Fibroblast of villous mesenchyme (primary cell): ENCODE data around the gene CBLB. TPM values are rescaled to one million over a fixed set of nuclear protein-coding genes. Genes with fewer than 3 reads are reported as not detected.

Experiments used
- DNase-seq: peaks from one replicate; pipeline ENCODE4 v3.0.0-alpha.2; 2010; ENCODE audit warnings: low read depth
- H3K4me3 ChIP-seq: 2 replicates; pipeline ENCODE4 v1.5.1; 2011; ENCODE audit warnings: low read depth, mild to moderate bottlenecking, low read length
- CTCF ChIP-seq: IDR thresholded peaks from 2 replicates; pipeline ENCODE4 v1.5.1; 2012; ENCODE audit warnings: low read depth, mild to moderate bottlenecking, low read length; ENCODE audit not compliant: insufficient read depth
- total RNA-seq: library from RNA; depleted of rRNA; stranded (reverse); fragments of >200 nt; gene quantifications from 2 replicates; pipeline ENCODE4 v1.2.3, GENCODE V29; 2012

CBLB gene
- total RNA-seq, 1 donor, result 40.6 TPM

- no peak overlapping the region for H3K4me3 ChIP-seq
- DNase-seq, result no peak
- no peak for TF ChIP-seq CTCF
Measured at GRCh38 chr3:105786241-105786640, 82.6 kb downstream of the CBLB start.

- TF ChIP-seq CTCF, result no peak
- DNase-seq, result no peak
- H3K4me3 ChIP-seq, result no peak overlapping the region
Measured at GRCh38 chr3:105785803-105786202, 83.0 kb downstream of the CBLB start.

- DNase-seq, result no peak
- no peak for TF ChIP-seq CTCF
- H3K4me3 ChIP-seq, result no peak overlapping the region
Measured at GRCh38 chr3:105783631-105784030, 85.2 kb downstream of the CBLB start.

GRCh38 chr3:105781871-105782270, 86.9 kb downstream of the CBLB start:
- H3K4me3 ChIP-seq, result no peak overlapping the region
- DNase-seq, result peak; percentile 55
- no peak for TF ChIP-seq CTCF

GRCh38 chr3:105780107-105780506, 88.7 kb downstream of the CBLB start:
- peak; percentile 65 for DNase-seq
- TF ChIP-seq CTCF, result no peak
- no peak overlapping the region for H3K4me3 ChIP-seq

GRCh38 chr3:105775368-105775767, 93.4 kb downstream of the CBLB start:
- DNase-seq, result no peak
- TF ChIP-seq CTCF, result no peak
- H3K4me3 ChIP-seq, result no peak overlapping the region

GRCh38 chr3:105774444-105775180, 94.2 kb downstream of the CBLB start:
- no peak overlapping the region for H3K4me3 ChIP-seq
- no peak for DNase-seq
- no peak for TF ChIP-seq CTCF
